Sigmoid colon (tissue), 7 donors: ENCODE data around the gene NR3C2. TPM values are rescaled to one million over a fixed set of nuclear protein-coding genes. Genes with fewer than 3 reads are reported as not detected.

ENCODE experiments used
- DNase-seq: peaks from one replicate; pipeline ENCODE4 v3.0.0-alpha.2; 2019
- H3K27ac ChIP-seq, 4 donors: fragments of 200-600 bp; sonication (generic); one replicate each; pipeline ENCODE4 v1.5.1; 2016 to 2019; ENCODE audit warnings: mild to moderate bottlenecking in 1 of 4
- H3K27me3 ChIP-seq, 3 donors: fragments of 200-600 bp; sonication (generic); one replicate each; pipeline ENCODE4 v1.5.1; 2019; ENCODE audit warnings: mild to moderate bottlenecking in 1 of 3
- H3K36me3 ChIP-seq, 4 donors: fragments of 200-600 bp; sonication (generic); one replicate each; pipeline ENCODE4 v1.5.1; 2016 to 2019
- H3K4me1 ChIP-seq, 4 donors: fragments of 200-600 bp; sonication (generic); one replicate each; pipeline ENCODE4 v1.5.1; 2017 to 2019
- H3K4me3 ChIP-seq, 4 donors: fragments of 200-600 bp; sonication (generic); one replicate each; pipeline ENCODE4 v1.5.1; 2017 to 2019; ENCODE audit warnings: mild to moderate bottlenecking in 2 of 4, moderate library complexity in 1 of 4
- H3K9me3 ChIP-seq, 4 donors: fragments of 200-600 bp in 3 of 4; sonication (generic) in 3 of 4; one replicate each; pipeline versions ENCODE4 v1.5.1 to v1.6.1; 2013 to 2019
- CTCF ChIP-seq, 4 experiments: fragments of 450-650 bp in 3 of 4; fragments of 200-600 bp in 1 of 4; IDR thresholded peaks; one replicate each; pipeline ENCODE4 v1.5.1; 2016 to 2019; ENCODE audit warnings: antibody characterized with exemption in 4 of 4, mild to moderate bottlenecking in 3 of 4, moderate library complexity in 2 of 4
- EP300 ChIP-seq, 4 donors: sonication (generic); formaldehyde crosslinking; IDR thresholded peaks; one replicate each; pipeline ENCODE4 v1.6.1; 2017; ENCODE audit warnings: antibody characterized with exemption in 4 of 4
- POLR2A ChIP-seq, 2 donors: fragments of 450-650 bp; IDR thresholded peaks; one replicate each; pipeline ENCODE4 v1.6.1; 2016; ENCODE audit warnings: antibody characterized with exemption in 2 of 2, mild to moderate bottlenecking in 2 of 2, moderate library complexity in 2 of 2
- POLR2AphosphoS5 ChIP-seq, 4 donors: sonication (generic); formaldehyde crosslinking; IDR thresholded peaks; one replicate each; pipeline ENCODE4 v1.6.1; 2017; ENCODE audit warnings: antibody characterized with exemption in 4 of 4
- WGBS, 2 donors: extraction: QIAGEN DNeasy Blood & Tissue Kit; methylation state at CpG; one replicate each; pipeline ENCODE4 v1.1.7; 2013; 5-methylcytosine and 5-hydroxymethylcytosine counted together
- intact Hi-C: fragments of 100-400 bp; cut with DNase I; formaldehyde crosslinking; loops from one replicate; pipeline ENCODE4 v1.15.1; 2023
- polyA plus RNA-seq, 3 donors: library from polyadenylated mRNA; stranded (reverse); fragments of 200-250 nt; gene quantifications; one replicate each; pipeline ENCODE4 v1.2.3, GENCODE V29; 2013
- total RNA-seq, 4 donors: library from RNA; depleted of rRNA; stranded (reverse); fragments of >200 nt; gene quantifications; one replicate each; pipeline ENCODE4 v1.1.0, GENCODE V29; 2016
- donor health status: healthy with polysubstance abuse.
- donor health status: Bipolar disorder and iron deficiency.
- donor health status: healthy.

The NR3C2 gene
- total and polyA plus RNA-seq, 7 donors = 15.6 to 34.9 (median 23.4) TPM

GRCh38 chr4:148434075-148434773, 8.0 kb downstream of the NR3C2 start:
- no peak for DNase-seq
- H3K27me3 ChIP-seq = no peaks in the 10 kb centered on the region
- H3K36me3 ChIP-seq = no peaks in the 10 kb centered on the region
- TF ChIP-seq POLR2AphosphoS5 (IDR thresholded peaks at IDR 0.05) (no peak), EP300 (IDR thresholded peaks at IDR 0.05) (no peak), POLR2A (IDR thresholded peaks at IDR 0.05) (no peak)
- no peaks in the 10 kb centered on the region for H3K9me3 ChIP-seq
- intact Hi-C loops = no loop called here
- no peak overlapping the region for H3K27ac ChIP-seq
- peaks cover 0 to 55% (median 32%) of the 10 kb centered on the region in 4 donors for H3K4me1 ChIP-seq
- 2 to 11% methylated on average over 2 of the region's 2 CpGs for WGBS, 2 donors
- H3K4me3 ChIP-seq = no peak overlapping the region

- no peak for TF ChIP-seq POLR2A (IDR thresholded peaks at IDR 0.05)
- TF ChIP-seq EP300 (IDR thresholded peaks at IDR 0.05) = no peak
- no peak for TF ChIP-seq CTCF (IDR thresholded peaks at IDR 0.05)
- no peak for TF ChIP-seq POLR2AphosphoS5 (IDR thresholded peaks at IDR 0.05)
- no peaks in the 10 kb centered on the region for H3K36me3 ChIP-seq
- no peak overlapping the region for H3K4me3 ChIP-seq
- H3K4me1 ChIP-seq = peaks cover 0 to 60% (median 30%) of the 10 kb centered on the region in 4 donors
- no peak overlapping the region for H3K27ac ChIP-seq
- DNase-seq = no peak
- intact Hi-C loops = no loop called here
- 28 to 73% methylated on average over 4 of the region's 4 CpGs for WGBS, 2 donors
- no peaks in the 10 kb centered on the region for H3K27me3 ChIP-seq
- no peaks in the 10 kb centered on the region for H3K9me3 ChIP-seq
These were observed 10.8 kb downstream of the NR3C2 start for GRCh38 chr4:148431401-148431800.

- 25 to 76% methylated on average over 3 of the region's 3 CpGs for WGBS, 2 donors
- H3K36me3 ChIP-seq = no peaks in the 10 kb centered on the region
- no peak for DNase-seq
- TF ChIP-seq POLR2AphosphoS5 (IDR thresholded peaks at IDR 0.05) (no peak), CTCF (IDR thresholded peaks at IDR 0.05) (no peak), EP300 (IDR thresholded peaks at IDR 0.05) (no peak), POLR2A (IDR thresholded peaks at IDR 0.05) (no peak)
- H3K9me3 ChIP-seq = no peaks in the 10 kb centered on the region
- H3K27me3 ChIP-seq = no peaks in the 10 kb centered on the region
- intact Hi-C loops = no loop called here
- peaks cover 0 to 56% (median 29%) of the 10 kb centered on the region in 4 donors for H3K4me1 ChIP-seq
- no peak overlapping the region for H3K27ac ChIP-seq
- H3K4me3 ChIP-seq = no peak overlapping the region
These were observed 11.4 kb downstream of the NR3C2 start for GRCh38 chr4:148430854-148431253.

- TF ChIP-seq POLR2AphosphoS5 (IDR thresholded peaks at IDR 0.05) (no peak), CTCF (IDR thresholded peaks at IDR 0.05) (no peak), EP300 (IDR thresholded peaks at IDR 0.05) (no peak)
- H3K4me3 ChIP-seq = no peak overlapping the region
- intact Hi-C loops = no loop called here
- 86 to 88% methylated on average over 2 of the region's 2 CpGs for WGBS, 2 donors
- peaks cover 0 to 41% (median 14%) of the 10 kb centered on the region in 4 donors for H3K4me1 ChIP-seq
- H3K9me3 ChIP-seq = no peaks in the 10 kb centered on the region
- no peaks in the 10 kb centered on the region for H3K27me3 ChIP-seq
- H3K36me3 ChIP-seq = no peaks in the 10 kb centered on the region
- no peak overlapping the region for H3K27ac ChIP-seq
- DNase-seq = no peak
These were observed 13.0 kb downstream of the NR3C2 start for GRCh38 chr4:148429206-148429605.

- H3K27me3 ChIP-seq = no peaks in the 10 kb centered on the region
- H3K4me3 ChIP-seq = no peak overlapping the region
- no peaks in the 10 kb centered on the region for H3K9me3 ChIP-seq
- TF ChIP-seq EP300 (IDR thresholded peaks at IDR 0.05) = no peak
- TF ChIP-seq POLR2A (IDR thresholded peaks at IDR 0.05) = no peak
- TF ChIP-seq POLR2AphosphoS5 (IDR thresholded peaks at IDR 0.05) = no peak
- TF ChIP-seq CTCF (IDR thresholded peaks at IDR 0.05) = no peak
- peaks cover 0 to 24% (median 6%) of the 10 kb centered on the region in 4 donors for H3K4me1 ChIP-seq
- H3K36me3 ChIP-seq = no peaks in the 10 kb centered on the region
- no peak for DNase-seq
- WGBS, 2 donors = 96 to 97% methylated on average over 5 of the region's 5 CpGs
- no peak overlapping the region for H3K27ac ChIP-seq
- intact Hi-C loops = no loop called here
These were observed 15.6 kb downstream of the NR3C2 start for GRCh38 chr4:148426643-148427042.
